ENCODE measurements around the gene FAS.

- TF ChIP-seq POLR2A (IDR thresholded peaks at IDR 0.05) (peak in 1 of 2 donors; percentile 31), CTCF (IDR thresholded peaks at IDR 0.05) (no peak)
Observed at GRCh38 chr10:88989824-88990383, 694 bp upstream of the FAS start.

All from heart left ventricle (tissue), 13 donors.